ENCODE data around the gene VWA3B. TPM values are rescaled to one million over a fixed set of nuclear protein-coding genes. Genes with fewer than 3 reads are reported as not detected.

Gene VWA3B
- total RNA-seq, 1 donor from 2014 or later, result not detected

GRCh38 chr2:98170076-98170475, 83.1 kb downstream of the VWA3B start:
- DNase-seq (ENCODE audit: low read depth in 2 of 2), result no peak

GRCh38 chr2:98172150-98172765, 85.3 kb downstream of the VWA3B start:
- no peak for DNase-seq (ENCODE audit: low read depth in 2 of 2)

- DNase-seq (ENCODE audit: low read depth in 2 of 2), result no peak
These were observed 86.0 kb downstream of the VWA3B start for GRCh38 chr2:98172951-98173350.

- DNase-seq (ENCODE audit: low read depth in 2 of 2), result no peak
These were observed 88.8 kb downstream of the VWA3B start for GRCh38 chr2:98175811-98176210.

GRCh38 chr2:98177286-98177685, 90.3 kb downstream of the VWA3B start:
- DNase-seq (ENCODE audit: low read depth in 2 of 2), result no peak

GRCh38 chr2:98177986-98178385, 91.0 kb downstream of the VWA3B start:
- no peak for DNase-seq (ENCODE audit: low read depth in 2 of 2)

GRCh38 chr2:98180456-98180855, 93.5 kb downstream of the VWA3B start:
- no peak for DNase-seq (ENCODE audit: low read depth in 2 of 2)

GRCh38 chr2:98181346-98181745, 94.4 kb downstream of the VWA3B start:
- DNase-seq (ENCODE audit: low read depth in 2 of 2), result no peak

- DNase-seq (ENCODE audit: low read depth in 2 of 2), result no peak
These were observed 98.8 kb downstream of the VWA3B start for GRCh38 chr2:98185801-98186200.

GRCh38 chr2:98187194-98187593, 100.2 kb downstream of the VWA3B start:
- no peak for DNase-seq (ENCODE audit: low read depth in 2 of 2)

GRCh38 chr2:98188351-98189046, 101.5 kb downstream of the VWA3B start:
- no peak for DNase-seq (ENCODE audit: low read depth in 2 of 2)

- DNase-seq (ENCODE audit: low read depth in 2 of 2), result no peak
These were observed 104.9 kb downstream of the VWA3B start for GRCh38 chr2:98191883-98192282.

- DNase-seq (ENCODE audit: low read depth in 2 of 2), result no peak
These were observed 114.6 kb downstream of the VWA3B start for GRCh38 chr2:98201576-98201975.

GRCh38 chr2:98205889-98206288, 118.9 kb downstream of the VWA3B start:
- DNase-seq (ENCODE audit: low read depth in 2 of 2), result no peak

- no peak for DNase-seq (ENCODE audit: low read depth in 2 of 2)
These were observed 125.4 kb downstream of the VWA3B start for GRCh38 chr2:98212092-98213000.

GRCh38 chr2:98216616-98217015, 129.6 kb downstream of the VWA3B start:
- DNase-seq (ENCODE audit: low read depth in 2 of 2), result no peak

GRCh38 chr2:98219152-98219551, 132.2 kb downstream of the VWA3B start:
- DNase-seq (ENCODE audit: low read depth in 2 of 2), result no peak

- DNase-seq (ENCODE audit: low read depth in 2 of 2), result no peak
These were observed 147.0 kb downstream of the VWA3B start for GRCh38 chr2:98233941-98234340.

GRCh38 chr2:98234776-98235175, 147.8 kb downstream of the VWA3B start:
- no peak for DNase-seq (ENCODE audit: low read depth in 2 of 2)

- no peak for DNase-seq (ENCODE audit: low read depth in 2 of 2)
These were observed 150.0 kb downstream of the VWA3B start for GRCh38 chr2:98236935-98237334.

GRCh38 chr2:98240786-98241398, 153.9 kb downstream of the VWA3B start:
- no peak for DNase-seq (ENCODE audit: low read depth in 2 of 2)

- DNase-seq (ENCODE audit: low read depth in 2 of 2), result no peak
These were observed 154.6 kb downstream of the VWA3B start for GRCh38 chr2:98241592-98241991.
